OCI-LY7 (cell line): ENCODE results near the gene SPRTN.

Source experiments
- CTCF ChIP-seq: fragments of 200-600 bp; sonication (generic); conservative IDR thresholded peaks from 2 replicates; pipeline ENCODE4 v1.5.1; 2014; ENCODE audit warnings: mild to moderate bottlenecking, antibody characterized with exemption, low read length, moderate library complexity, mixed read lengths
- EZH2phosphoT487 ChIP-seq: fragments of 200-600 bp; sonication (generic); IDR thresholded peaks from 2 replicates; pipeline ENCODE4 v1.6.1; 2018; ENCODE audit warnings: low read depth, borderline replicate concordance, mild to moderate bottlenecking, mixed run types, antibody characterized with exemption, low read length, moderate library complexity, mixed read lengths

- no peak for TF ChIP-seq CTCF
- TF ChIP-seq EZH2phosphoT487, result no peak
These were observed 1.0 kb upstream of the SPRTN start for GRCh38 chr1:231337043-231337471.
